ENCODE data around the gene C1orf52. TPM values are rescaled to one million over a fixed set of nuclear protein-coding genes. Genes with fewer than 3 reads are reported as not detected.
A peak's percentile ranks its signal among the peaks of the same experiment; 100 is the strongest.

C1orf52 gene
- total RNA-seq, 2 experiments from 2014 or later: 35.6 to 37.4 TPM

GRCh38 chr1:85295654-85296053 is 36.2 kb upstream of the C1orf52 start:
- no peak overlapping the region for H3K4me2 ChIP-seq (ENCODE audit: low read length)
- no peaks in the 10 kb centered on the region for H3K9me3 ChIP-seq (ENCODE audit: low read length)
- CTCF ChIA-PET (ENCODE audit: unreplicated experiment): no interaction called here
- H4K20me1 ChIP-seq (ENCODE audit: insufficient read depth, low read length): no peaks in the 10 kb centered on the region
- intact Hi-C loops (cut with micrococcal nuclease; ENCODE audit: unreplicated experiment): no loop called here
- H3K79me2 ChIP-seq (ENCODE audit: insufficient read depth, low read depth, low read length): no peaks in the 10 kb centered on the region
- no peak overlapping the region for H3K4me3 ChIP-seq (ENCODE audit: low read depth, low read length, poor library complexity, severe bottlenecking)
- no peaks in the 10 kb centered on the region for H3K36me3 ChIP-seq (ENCODE audit: insufficient read depth, low read length)
- BruUV-seq (replicated peaks): no TSS peak
- no peak for DNase-seq (ENCODE audit: low spot score)
- H3K9me2 ChIP-seq (ENCODE audit: insufficient read depth, low read length): no peaks in the 10 kb centered on the region
- peaks cover 5% of the 10 kb centered on the region for H3K4me1 ChIP-seq (ENCODE audit: insufficient read depth, low read length, poor library complexity, severe bottlenecking)
- H3K27ac ChIP-seq (ENCODE audit: low read depth, low read length, poor library complexity, severe bottlenecking): no peak overlapping the region
- no peak overlapping the region for H2AFZ ChIP-seq (ENCODE audit: low read length)
- TF ChIP-seq CTCF (conservative IDR thresholded peaks at IDR 0.05; ENCODE audit: low read length) (no peak), EZH2phosphoT487 (IDR thresholded peaks at IDR 0.05; ENCODE audit: borderline replicate concordance, low read depth, low read length) (no peak)
- POLR2A ChIA-PET: interaction anchor here (0.7 to 1.2 kb wide), 2 partner anchors 20 kb away, joined by 4 read pairs; partner anchors contain the start of gene BCL10

DNA sequence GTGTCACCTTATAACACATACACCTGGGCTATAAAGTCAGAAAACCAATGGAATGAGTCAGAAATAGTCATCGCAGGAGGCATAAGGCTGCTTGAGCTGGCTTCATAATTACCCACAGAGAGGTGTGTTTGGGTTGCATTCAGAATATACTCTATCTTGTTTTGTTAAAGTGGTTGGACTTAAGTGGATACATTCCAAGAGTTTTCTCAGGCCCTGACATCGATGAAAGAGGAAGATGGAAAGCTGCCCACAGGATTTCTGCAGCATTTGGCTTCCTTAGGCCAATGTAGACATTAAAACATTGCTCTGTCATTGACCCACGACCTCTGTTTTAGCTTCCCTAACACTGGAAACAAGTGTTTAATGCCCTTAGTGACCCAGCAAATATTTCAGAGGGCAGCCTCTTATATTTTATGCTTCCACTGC is 35.6 kb upstream of the C1orf52 start:
- no peaks in the 10 kb centered on the region for H4K20me1 ChIP-seq (ENCODE audit: insufficient read depth, low read length)
- H3K36me3 ChIP-seq (ENCODE audit: insufficient read depth, low read length): no peaks in the 10 kb centered on the region
- intact Hi-C loops (cut with micrococcal nuclease; ENCODE audit: unreplicated experiment): no loop called here
- ChIA-PET CTCF (ENCODE audit: unreplicated experiment) (no interaction called here), POLR2A (interaction anchor here (1.2 to 1.4 kb wide), 2 partner anchors 17 to 19 kb away, joined by 3 to 4 read pairs; partner anchors contain the start of gene BCL10)
- no peak overlapping the region for H3K4me3 ChIP-seq (ENCODE audit: low read depth, low read length, poor library complexity, severe bottlenecking)
- no peak for TF ChIP-seq CTCF (conservative IDR thresholded peaks at IDR 0.05; ENCODE audit: low read length)
- TF ChIP-seq EZH2phosphoT487 (IDR thresholded peaks at IDR 0.05; ENCODE audit: borderline replicate concordance, low read depth, low read length): no peak
- H3K9me3 ChIP-seq (ENCODE audit: low read length): no peaks in the 10 kb centered on the region
- no peak overlapping the region for H3K4me2 ChIP-seq (ENCODE audit: low read length)
- H3K27ac ChIP-seq (ENCODE audit: low read depth, low read length, poor library complexity, severe bottlenecking): no peak overlapping the region
- no peak for DNase-seq (ENCODE audit: low spot score)
- H3K79me2 ChIP-seq (ENCODE audit: insufficient read depth, low read depth, low read length): no peaks in the 10 kb centered on the region
- H3K9me2 ChIP-seq (ENCODE audit: insufficient read depth, low read length): no peaks in the 10 kb centered on the region
- H2AFZ ChIP-seq (ENCODE audit: low read length): no peak overlapping the region
- peaks cover 11% of the 10 kb centered on the region for H3K4me1 ChIP-seq (ENCODE audit: insufficient read depth, low read length, poor library complexity, severe bottlenecking)
- BruUV-seq (replicated peaks): no TSS peak

- BruUV-seq (replicated peaks): no TSS peak
- Histone ChIP-seq H3K4me2 (ENCODE audit: low read length) (peak overlapping the region; percentile 47), H3K4me1 (ENCODE audit: insufficient read depth, low read length, poor library complexity, severe bottlenecking) (peaks cover 19% of the 10 kb centered on the region), H4K20me1 (ENCODE audit: insufficient read depth, low read length) (no peaks in the 10 kb centered on the region), H3K36me3 (ENCODE audit: insufficient read depth, low read length) (no peaks in the 10 kb centered on the region), H3K79me2 (ENCODE audit: insufficient read depth, low read depth, low read length) (no peaks in the 10 kb centered on the region), H2AFZ (ENCODE audit: low read length) (peak overlapping the region; percentile 46; the same call in 1 of the 2 replicates), H3K9me2 (ENCODE audit: insufficient read depth, low read length) (no peaks in the 10 kb centered on the region), H3K27ac (ENCODE audit: low read depth, low read length, poor library complexity, severe bottlenecking) (no peak overlapping the region), H3K9me3 (ENCODE audit: low read length) (no peaks in the 10 kb centered on the region), H3K4me3 (ENCODE audit: low read depth, low read length, poor library complexity, severe bottlenecking) (no peak overlapping the region)
- intact Hi-C loops (cut with micrococcal nuclease; ENCODE audit: unreplicated experiment): no loop called here
- POLR2A ChIA-PET: interaction anchor here (0.6 to 2.1 kb wide), 3 partner anchors 9 to 32 kb away, joined by 4 to 13 read pairs (median 8); partner anchors contain the start of gene BCL10
- TF ChIP-seq CTCF (conservative IDR thresholded peaks at IDR 0.05; ENCODE audit: low read length): no peak
- no peak for TF ChIP-seq EZH2phosphoT487 (IDR thresholded peaks at IDR 0.05; ENCODE audit: borderline replicate concordance, low read depth, low read length)
- no peak for DNase-seq (ENCODE audit: low spot score)
- CTCF ChIA-PET (ENCODE audit: unreplicated experiment): no interaction called here
These were observed 31.4 kb upstream of the C1orf52 start for GRCh38 chr1:85290826-85291225.
